Uterus (tissue), 2 donors: ENCODE results near the gene ZNF311.

Source experiments
- CTCF ChIP-seq, 4 experiments: fragments of 200-600 bp in 2 of 4; fragments of 450-650 bp in 2 of 4; sonication (generic) in 2 of 4; IDR thresholded peaks; one replicate each; pipeline ENCODE4 v1.5.1; 2016 to 2019; ENCODE audit warnings: antibody characterized with exemption in 4 of 4, mild to moderate bottlenecking in 2 of 4, moderate library complexity in 1 of 4
- POLR2A ChIP-seq, 2 donors: fragments of 450-650 bp; IDR thresholded peaks; one replicate each; pipeline ENCODE4 v1.6.1; 2016; ENCODE audit warnings: antibody characterized with exemption in 2 of 2, mild to moderate bottlenecking in 1 of 2, moderate library complexity in 1 of 2

- TF ChIP-seq POLR2A (IDR thresholded peaks at IDR 0.05) (no peak), CTCF (IDR thresholded peaks at IDR 0.05) (no peak)
Measured at GRCh38 chr6:29025927-29026585, 20.9 kb upstream of the ZNF311 start.
